DMS79 treated with DMSO at 0.1 percent for 48 hours (cell line): ENCODE results near the gene DIPK1B.

Experiments
- DNase-seq: peaks from one replicate; lab custom pipeline; 2025; lab: John Stamatoyannopoulos, UW

The DIPK1B gene

DNA sequence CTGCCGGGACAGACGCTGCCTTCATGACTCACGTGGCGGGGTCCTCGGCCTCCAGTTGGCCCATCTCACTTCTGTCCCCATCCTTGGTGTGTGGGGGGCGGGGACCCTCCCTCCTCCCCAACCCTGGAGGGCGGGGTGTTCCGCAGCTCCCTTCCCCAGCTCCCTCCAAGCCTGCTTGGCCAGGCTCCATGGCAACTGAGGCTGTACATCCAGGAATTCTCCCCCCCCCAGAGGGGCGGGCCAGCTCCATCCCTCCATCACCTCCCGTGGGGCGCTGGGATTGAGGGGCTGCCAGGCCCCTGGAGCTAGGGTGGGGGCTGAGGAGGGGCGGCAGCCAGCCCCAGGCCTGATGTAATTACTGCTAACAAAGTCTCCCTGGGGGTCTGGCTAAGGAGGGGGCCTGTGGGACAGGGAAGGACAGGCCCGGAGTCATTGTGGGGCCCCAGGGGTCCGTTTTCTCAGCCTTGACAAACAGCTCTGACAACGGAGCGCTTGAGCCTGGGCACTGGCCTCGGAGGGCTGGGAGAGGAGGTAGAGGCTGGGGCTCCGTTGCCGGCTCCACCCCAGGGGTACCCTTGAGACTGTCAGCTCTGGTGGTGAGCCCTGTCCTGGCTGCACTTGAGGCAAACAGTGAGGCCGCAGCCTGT lies 8.0 kb downstream of the DIPK1B start:
- DNase-seq = no peak

- DNase-seq = no peak
These were observed 8.5 kb downstream of the DIPK1B start for GRCh38 chr9:136720898-136721338.

DNA sequence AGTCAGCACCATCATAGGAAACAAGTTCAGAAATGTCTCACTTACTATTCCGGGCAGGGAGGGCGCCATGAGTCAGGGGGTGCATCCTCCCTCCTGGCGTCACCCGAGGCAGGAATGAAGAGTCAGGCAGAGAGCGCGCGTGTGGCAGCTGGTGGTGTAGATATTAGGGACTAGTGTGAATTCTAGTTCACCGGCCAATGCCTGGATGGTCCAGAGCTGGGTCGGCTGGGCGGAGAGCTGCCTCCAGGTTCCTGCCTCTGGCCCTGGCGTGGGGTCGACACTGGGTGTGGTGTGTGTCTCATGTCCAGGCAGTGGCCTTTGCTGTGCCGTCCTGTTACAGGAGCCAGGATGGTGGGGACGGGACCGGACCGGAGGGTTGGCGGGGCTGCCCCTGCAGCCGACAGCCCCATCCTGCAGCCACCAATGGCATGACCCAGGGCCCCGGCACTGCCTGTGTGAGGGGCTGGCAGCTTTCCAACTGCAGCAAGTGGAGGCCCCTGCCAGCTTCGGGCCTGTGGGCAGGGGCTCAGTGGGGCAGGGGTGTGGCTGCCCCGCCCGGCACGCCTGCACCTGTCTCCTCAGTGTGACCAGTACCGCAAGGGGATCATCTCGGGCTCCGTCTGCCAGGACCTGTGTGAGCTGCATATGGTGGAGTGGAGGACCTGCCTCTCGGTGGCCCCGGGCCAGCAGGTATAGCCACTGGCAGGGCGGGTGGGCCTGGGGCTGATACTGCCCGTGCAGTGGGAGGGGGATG lies 9.1 kb downstream of the DIPK1B start:
- DNase-seq = no peak

DNA sequence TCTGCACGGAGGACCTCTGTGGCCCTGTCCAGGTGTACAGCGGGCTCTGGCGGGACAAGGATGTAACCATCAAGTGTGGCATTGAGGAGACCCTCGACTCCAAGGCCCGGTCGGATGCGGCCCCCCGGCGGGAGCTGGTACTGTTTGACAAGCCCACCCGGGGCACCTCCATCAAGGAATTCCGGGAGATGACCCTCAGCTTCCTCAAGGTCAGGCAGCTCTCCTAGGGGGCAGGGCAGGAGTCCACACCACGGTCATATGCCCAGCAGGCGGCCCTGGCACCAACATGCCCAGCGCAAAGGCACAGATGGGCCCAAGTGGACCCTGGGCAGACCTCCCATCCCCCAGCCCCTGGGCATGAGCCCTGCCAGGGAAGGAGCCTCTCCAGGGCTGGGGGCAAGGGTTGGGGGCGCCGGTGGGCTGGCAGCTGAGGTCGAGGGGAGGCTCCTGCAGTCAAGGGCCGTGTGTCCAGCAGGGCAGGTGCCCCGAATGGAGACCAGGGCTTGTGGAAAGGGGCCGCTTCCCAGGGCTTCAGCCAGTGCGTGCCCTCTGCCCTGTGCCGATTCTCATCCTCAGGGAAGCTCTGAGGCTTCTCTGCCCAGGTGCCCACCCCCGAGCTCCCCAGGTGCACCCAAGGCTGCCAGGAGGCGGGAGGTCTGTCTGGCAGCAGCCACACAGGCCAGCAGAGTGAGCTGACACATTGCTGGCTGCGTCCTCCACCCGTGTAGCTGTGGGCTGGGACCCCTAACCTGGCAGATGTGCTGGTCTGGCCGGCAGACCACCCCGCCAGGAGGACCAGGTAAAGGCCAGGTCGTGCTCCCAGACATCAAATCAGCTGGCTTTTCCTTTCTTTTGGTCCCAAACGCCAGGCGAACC lies 10.0 kb downstream of the DIPK1B start:
- DNase-seq = no peak

DNA sequence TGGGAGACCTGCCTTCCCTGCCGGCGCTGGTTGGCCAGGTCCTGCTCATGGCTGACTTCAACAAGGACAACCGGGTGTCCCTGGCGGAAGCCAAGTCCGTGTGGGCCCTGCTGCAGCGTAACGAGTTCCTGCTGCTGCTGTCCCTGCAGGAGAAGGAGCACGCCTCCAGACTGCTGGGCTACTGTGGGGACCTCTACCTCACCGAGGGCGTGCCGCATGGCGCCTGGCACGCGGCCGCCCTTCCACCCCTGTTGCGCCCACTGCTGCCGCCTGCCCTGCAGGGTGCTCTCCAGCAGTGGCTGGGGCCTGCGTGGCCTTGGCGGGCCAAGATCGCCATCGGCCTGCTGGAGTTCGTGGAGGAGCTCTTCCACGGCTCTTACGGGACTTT lies 10.6 kb downstream of the DIPK1B start:
- no peak for DNase-seq

- no peak for DNase-seq
These were observed 11.1 kb downstream of the DIPK1B start for GRCh38 chr9:136723362-136723976.

DNA sequence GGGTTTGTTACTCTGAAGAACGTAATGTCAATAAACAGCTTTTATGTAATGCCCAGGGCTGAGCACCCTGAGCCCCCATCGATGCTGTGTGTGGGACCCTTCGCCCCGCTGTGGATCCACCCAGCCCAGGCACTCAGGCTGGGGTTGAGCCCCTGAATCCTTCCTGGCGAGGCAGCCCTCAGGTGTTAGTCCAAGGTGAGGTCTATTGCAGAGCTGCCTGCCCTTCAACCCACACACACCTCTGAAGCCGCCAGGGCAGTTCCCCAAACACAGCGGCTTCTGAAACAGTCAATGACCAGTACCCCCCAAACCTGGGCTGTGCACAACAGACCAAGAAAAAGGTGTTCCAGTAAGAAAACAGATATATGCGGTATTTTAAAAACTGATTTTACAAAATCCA lies 11.6 kb downstream of the DIPK1B start:
- DNase-seq = no peak

- no peak for DNase-seq
These were observed 12.4 kb downstream of the DIPK1B start for GRCh38 chr9:136724772-136725171.

GRCh38 chr9:136725612-136726011 lies 13.2 kb downstream of the DIPK1B start:
- no peak for DNase-seq

- no peak for DNase-seq
These were observed 13.7 kb downstream of the DIPK1B start for GRCh38 chr9:136726118-136726517.

GRCh38 chr9:136726631-136727191 lies 14.3 kb downstream of the DIPK1B start:
- DNase-seq = no peak

DNA sequence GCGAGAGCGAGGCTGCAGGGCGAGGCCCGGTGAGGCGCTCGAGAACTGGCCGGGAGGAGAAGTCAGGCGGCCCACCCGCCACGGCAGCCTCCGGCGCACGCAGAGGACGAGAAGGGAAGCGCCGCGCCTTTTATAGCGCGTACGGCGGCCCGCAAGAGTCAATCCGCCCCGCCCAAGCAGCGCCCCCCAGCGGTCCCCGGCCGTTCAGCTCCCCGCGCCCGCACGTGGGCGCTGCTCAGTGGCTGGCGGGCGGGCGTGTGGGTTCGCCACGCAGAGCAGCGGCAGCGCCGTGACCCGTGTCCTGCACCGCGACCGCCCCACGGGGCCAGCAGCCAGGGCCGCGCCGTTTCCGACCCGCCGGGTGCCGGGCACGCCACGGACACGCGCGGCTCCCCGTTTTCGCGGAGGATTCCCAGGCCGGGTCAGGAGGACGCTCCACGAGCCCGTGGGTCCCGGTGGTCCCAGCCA lies 15.7 kb downstream of the DIPK1B start:
- DNase-seq = peak; percentile 69

DNA sequence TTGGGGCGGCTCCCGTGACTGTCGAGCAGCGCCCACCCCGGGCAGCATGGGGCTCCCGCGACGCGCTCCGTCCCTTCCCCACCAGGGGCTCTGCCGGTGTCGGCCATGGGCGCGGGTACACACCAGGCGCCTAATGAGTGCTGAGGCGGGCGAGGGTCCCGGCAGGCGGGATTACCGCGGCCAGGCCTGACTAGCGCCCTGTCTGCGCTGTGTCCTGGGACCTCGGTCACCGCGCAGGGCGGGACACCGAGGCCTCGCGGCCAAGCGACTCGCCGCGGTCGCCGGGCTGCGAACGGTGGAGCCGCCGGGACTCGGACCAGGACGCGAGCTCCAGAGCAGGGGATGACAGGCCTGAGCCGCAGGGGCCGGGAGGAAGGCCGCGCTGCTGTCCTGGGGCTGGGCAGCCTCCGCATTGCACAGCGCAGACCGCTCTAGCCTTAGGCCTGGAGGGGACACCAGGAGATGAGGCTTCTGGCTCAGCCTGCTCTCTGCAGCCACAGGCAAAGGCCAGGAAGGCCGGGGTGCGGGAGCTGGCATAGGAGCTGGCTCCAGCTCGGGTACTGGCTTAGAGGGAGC lies 16.3 kb downstream of the DIPK1B start:
- DNase-seq = no peak

DNA sequence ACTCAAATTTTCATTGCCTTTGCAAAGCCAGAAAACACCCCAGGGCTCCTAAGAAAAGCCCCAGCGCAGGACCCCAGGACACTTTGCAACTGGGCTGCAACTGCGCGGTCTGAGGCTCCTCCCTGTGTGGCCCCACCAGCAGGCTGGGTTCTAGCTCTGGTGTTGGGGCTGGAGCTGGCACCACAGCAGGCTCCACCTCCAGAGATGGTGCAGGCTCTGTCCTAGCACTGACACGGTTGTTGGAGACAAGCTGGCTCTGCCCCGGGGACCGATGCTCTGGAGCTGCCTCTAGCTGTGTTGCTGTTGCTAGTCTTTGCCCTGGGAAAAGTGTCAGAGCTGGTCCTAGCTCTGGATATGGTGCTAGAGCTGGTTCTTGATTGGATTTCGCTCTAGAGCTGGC lies 16.8 kb downstream of the DIPK1B start:
- DNase-seq = no peak

GRCh38 chr9:136729926-136730325 lies 17.6 kb downstream of the DIPK1B start:
- no peak for DNase-seq

DNA sequence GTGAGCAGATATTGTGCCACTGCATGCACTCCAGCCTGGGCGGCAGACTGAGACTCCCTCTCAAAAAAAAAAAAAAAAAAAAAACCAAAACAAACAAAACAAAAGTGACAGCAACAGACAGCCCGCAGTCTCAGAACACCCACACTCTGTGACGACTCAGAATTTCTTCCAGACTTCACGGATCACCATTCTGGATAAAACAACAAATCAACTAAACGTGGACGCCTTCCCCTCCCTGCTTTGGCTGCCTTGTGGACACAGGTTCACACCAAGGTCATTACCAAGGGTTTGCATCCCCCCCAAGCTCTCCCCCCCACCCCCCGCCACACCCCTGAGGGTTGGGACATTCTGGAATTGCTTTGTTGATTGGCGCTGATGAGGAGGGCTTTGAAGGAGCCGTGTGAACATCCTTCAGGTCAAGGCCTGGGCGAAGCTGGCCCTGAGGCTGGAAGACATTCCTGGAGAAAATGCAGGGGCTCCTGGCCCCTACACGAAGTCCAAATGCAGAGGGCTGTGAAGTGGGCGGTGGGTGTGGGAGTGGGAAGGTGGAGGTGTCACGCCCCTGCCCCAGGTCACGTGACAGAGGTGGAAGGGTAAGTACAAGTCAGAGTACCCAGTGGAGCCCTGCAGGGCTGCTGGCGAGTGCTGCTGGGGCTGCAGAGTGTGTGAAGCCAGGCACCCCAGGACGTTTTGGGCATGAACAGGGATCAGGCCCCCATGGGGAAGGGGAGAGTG lies 20.2 kb downstream of the DIPK1B start:
- DNase-seq = no peak

DNA sequence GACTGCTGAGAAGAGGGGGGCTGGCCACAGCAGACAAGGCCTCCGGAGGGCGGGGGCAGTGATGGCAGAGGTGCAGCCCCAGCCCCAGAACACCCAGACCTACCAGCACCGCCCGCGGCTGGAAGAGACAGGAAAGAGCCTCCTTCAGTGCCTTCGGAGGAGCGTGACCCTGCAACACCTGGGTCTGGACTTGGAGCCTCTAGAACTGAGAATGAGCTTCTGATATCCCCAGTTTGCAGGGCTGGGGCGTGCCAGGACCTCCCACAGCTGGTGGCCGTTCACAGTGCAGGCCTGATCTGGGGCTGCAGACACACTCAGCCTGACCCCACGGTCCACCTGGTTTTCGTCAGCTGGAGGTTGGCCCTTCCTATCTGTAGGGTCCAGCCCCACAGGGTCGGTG lies 21.2 kb downstream of the DIPK1B start:
- DNase-seq = no peak

GRCh38 chr9:136734837-136735496 lies 22.6 kb downstream of the DIPK1B start:
- no peak for DNase-seq

DNA sequence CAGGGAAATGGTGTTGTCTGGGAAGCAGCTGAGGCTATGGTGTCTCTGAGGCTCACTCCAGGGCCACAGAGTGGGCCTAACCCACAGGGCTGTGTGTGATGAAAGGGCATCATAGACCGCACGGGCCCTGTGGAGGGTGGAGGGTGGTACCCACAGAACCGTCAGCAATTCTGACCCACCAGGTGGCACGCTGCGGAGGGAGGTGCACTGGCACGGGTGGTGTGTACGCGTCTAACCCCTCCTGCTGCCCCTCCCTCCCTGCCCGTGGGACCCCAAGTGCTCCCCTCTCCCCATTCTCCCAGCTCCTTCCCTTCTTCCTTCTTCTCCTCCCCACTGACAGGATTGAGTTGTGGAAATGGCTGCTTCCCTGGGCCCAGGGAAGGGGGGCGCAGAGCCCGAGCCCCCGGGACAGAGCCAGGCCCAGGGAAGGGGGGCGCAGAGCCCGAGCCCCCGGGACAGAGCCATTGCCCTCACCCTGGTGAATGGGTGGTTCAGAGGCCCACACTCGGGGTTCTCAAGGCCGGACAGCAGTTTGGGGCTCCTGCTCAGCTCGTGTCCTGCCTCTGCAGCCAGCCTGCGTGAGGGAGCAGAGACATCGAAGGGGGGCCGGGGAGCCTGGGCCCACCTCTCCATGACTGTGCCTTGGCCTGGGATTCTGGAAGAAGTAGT lies 23.6 kb downstream of the DIPK1B start:
- DNase-seq = no peak

DNA sequence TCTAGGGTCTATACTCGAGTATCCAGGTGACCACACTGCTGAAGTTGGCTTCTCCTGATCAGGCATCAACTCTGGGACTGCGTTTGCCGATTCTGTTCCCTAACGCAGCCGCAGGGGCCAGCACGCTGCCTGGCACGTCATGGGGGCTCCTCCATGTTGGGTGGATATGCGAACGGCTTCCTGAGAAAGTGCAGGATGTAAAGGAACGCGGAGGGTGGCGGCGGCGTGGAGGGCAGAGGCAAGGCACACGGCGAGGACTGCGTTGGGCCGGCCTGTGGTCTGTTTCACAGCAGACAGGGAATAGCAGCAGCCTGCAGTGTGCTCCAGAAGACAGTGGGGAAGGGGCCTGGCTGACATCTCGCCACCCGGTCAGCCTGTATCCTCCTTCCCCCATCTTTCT lies 26.6 kb downstream of the DIPK1B start:
- no peak for DNase-seq
